Mucosa of descending colon (tissue), 3 donors: ENCODE data around the gene HPRT1. TPM values are rescaled to one million over a fixed set of nuclear protein-coding genes. Genes with fewer than 3 reads are reported as not detected.

ENCODE experiments used
- ATAC-seq: fragments of 200-7000 bp; cut with Tn5 transposase; one replicate; pipeline ENCODE4 v1.9.1; 2020; ENCODE audit warnings: mild to moderate bottlenecking, moderate library complexity
- DNase-seq, 3 donors: peaks; one replicate each; pipeline ENCODE4 v3.0.0-alpha.2; 2020
- H3K36me3 ChIP-seq: fragments of 200-600 bp; one replicate; pipeline ENCODE4 v1.8.0; 2021; ENCODE audit warnings: low read depth, mild to moderate bottlenecking
- H3K4me1 ChIP-seq: fragments of 200-600 bp; one replicate; pipeline ENCODE4 v1.8.0; 2021; ENCODE audit warnings: low read depth, mild to moderate bottlenecking
- H3K4me3 ChIP-seq: fragments of 200-600 bp; one replicate; pipeline ENCODE4 v1.8.0; 2021; ENCODE audit warnings: mild to moderate bottlenecking
- H3K9me3 ChIP-seq: fragments of 200-600 bp; one replicate; pipeline ENCODE4 v1.8.0; 2021; ENCODE audit warnings: mild to moderate bottlenecking
- intact Hi-C, 2 donors: fragments of 100-400 bp; cut with DNase I in 1 of 2; cut with micrococcal nuclease in 1 of 2; formaldehyde crosslinking; loops; one replicate each; pipeline versions ENCODE4 v1.11.0 to v1.11.1; 2022; cut with DNase I, micrococcal nuclease
- total RNA-seq, 3 donors: library from RNA; stranded (reverse); fragmentation: NEBNext Ultra II Directional in 2 of 3; extraction: Animal tissue kit (Norgen Biotek cat#: 25700) in 2 of 3; gene quantifications; one replicate each; pipeline versions ENCODE4 v1.2.1 to v1.2.4, GENCODE V29; 2021 to 2023
- TF ChIP-seq, protein P1 (sequence below): fragments of 200-600 bp; IDR thresholded peaks from one replicate; pipeline ENCODE4 v1.8.0; 2022; ENCODE audit warnings: antibody characterized with exemption, mild to moderate bottlenecking
- donor health status: DM: no; HTN: no; CAD: no; lungs with moderate emphysema.
- donor health status: DM: no; HTN: no; CAD: no.
- donor health status: DM: no; HTN: yes; CAD: no.

The HPRT1 gene
- total RNA-seq, 3 donors from 2014 or later: 15.0 to 25.4 (median 19.6) TPM

DNA sequence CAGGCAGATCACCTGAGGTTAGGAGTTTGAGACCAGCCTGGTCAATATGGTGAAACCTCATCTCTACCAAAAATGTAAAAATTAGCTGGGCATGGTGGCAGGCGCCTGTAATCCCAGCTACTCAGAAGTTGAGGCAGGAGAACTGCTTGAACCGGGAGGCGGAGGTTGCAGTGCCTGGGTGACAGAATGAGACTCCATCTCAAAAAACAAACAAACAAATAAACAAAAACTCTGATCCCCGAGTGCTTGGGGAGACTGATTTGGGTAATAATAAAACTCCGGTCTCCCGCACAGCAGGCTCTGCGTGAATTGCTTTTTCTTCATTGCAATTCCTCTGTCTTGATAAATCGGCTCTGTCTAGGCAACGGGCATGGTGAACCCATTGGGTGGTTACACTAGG is 73.4 kb downstream of the HPRT1 start:
- Histone ChIP-seq H3K9me3 (no peaks in the 10 kb centered on the region), H3K4me3 (no peak overlapping the region), H3K4me1 (no peaks in the 10 kb centered on the region), H3K36me3 (no peaks in the 10 kb centered on the region)
- DNase-seq (no peak), ATAC-seq (no peak)
- intact Hi-C loops: no loop called here
- TF ChIP-seq, protein P1, sequence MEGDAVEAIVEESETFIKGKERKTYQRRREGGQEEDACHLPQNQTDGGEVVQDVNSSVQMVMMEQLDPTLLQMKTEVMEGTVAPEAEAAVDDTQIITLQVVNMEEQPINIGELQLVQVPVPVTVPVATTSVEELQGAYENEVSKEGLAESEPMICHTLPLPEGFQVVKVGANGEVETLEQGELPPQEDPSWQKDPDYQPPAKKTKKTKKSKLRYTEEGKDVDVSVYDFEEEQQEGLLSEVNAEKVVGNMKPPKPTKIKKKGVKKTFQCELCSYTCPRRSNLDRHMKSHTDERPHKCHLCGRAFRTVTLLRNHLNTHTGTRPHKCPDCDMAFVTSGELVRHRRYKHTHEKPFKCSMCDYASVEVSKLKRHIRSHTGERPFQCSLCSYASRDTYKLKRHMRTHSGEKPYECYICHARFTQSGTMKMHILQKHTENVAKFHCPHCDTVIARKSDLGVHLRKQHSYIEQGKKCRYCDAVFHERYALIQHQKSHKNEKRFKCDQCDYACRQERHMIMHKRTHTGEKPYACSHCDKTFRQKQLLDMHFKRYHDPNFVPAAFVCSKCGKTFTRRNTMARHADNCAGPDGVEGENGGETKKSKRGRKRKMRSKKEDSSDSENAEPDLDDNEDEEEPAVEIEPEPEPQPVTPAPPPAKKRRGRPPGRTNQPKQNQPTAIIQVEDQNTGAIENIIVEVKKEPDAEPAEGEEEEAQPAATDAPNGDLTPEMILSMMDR: no peak

DNA sequence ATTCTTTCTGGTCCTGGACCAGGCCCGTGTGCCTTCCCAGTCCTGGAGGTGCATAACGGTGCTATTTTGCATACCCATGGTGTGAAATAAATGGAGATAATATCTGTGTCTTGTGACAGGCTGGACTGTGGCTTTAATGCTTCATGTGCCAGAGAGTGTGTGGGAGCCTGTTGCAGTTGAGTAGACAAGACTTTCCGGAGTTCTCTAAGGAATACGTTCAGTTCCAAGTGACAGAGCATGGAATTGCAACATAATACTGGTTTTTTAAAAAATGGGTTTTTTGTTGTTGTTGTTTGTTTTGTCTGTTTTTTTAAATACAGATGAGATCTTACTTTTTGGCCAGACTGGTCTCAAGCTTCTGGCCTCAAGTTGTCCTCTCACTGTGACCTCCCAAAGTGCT is 74.0 kb downstream of the HPRT1 start:
- no peak for ATAC-seq
- no peaks in the 10 kb centered on the region for H3K4me1 ChIP-seq
- DNase-seq: no peak
- H3K4me3 ChIP-seq: no peak overlapping the region
- no peaks in the 10 kb centered on the region for H3K9me3 ChIP-seq
- intact Hi-C loops: no loop called here
- TF ChIP-seq, protein P1: no peak
- H3K36me3 ChIP-seq: no peaks in the 10 kb centered on the region

DNA sequence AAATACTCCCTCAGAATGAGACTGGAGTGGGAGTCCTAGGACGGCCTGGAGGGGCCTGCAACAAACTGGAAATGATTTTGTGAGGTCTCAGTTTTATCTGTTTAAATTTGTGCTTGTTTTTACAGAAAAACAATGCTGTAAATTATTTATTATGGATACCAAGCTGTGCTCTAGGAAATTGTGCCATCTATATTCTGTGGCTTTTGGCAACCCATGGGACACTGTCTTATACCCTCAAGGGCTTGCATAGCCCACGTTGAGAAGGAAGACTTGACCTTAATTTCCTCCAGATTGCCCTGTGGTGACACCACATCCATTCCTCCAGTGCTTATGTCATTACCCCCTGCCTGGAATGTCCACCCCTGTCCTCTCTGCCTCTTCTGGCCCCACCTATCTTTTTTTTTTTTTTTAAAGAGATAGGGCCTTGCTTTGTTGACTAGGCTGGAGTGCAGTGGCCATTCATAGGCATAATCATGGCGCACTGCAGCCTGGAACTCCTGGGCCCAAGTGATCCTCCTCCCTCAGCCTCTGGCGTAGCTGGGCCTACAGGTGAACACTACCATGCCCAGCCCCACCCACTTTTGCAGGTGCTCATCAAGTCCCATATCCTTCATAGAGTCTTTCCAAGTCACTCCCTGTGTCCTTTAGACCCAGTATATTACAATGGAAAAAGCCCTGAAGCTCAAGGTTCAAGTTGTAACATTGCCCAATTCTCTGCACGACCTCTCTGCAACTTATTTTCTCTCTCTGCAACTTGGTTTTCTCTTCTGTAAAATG is 77.4 kb downstream of the HPRT1 start:
- no peaks in the 10 kb centered on the region for H3K9me3 ChIP-seq
- H3K36me3 ChIP-seq: no peaks in the 10 kb centered on the region
- H3K4me3 ChIP-seq: no peak overlapping the region
- DNase-seq (peak; percentile 63 to 75 (median 74)), ATAC-seq (peak; percentile 96)
- TF ChIP-seq, protein P1: no peak
- no peaks in the 10 kb centered on the region for H3K4me1 ChIP-seq
- intact Hi-C loops: no loop called here

DNA sequence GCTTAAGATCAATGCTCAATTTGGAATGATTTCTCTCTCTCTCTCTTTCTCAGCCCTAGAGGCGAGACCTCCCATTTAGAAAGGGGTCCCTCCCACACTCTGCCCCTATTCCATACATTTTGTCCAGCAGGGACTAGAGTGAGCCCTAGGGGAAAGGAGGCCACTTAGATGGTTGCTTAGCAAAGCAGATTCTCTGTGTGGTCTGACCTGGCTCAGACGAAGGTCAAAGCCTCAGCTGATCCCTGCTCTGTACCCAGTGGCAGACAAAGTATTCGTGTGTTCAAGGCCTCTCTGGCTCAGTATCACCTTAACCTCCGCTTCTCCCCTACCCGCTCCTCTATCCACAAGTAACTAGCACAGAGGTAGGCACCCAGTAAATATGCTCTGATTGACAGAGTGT is 78.4 kb downstream of the HPRT1 start:
- TF ChIP-seq, protein P1: no peak
- no peak for DNase-seq
- H3K9me3 ChIP-seq: no peaks in the 10 kb centered on the region
- H3K4me3 ChIP-seq: no peak overlapping the region
- no peak for ATAC-seq
- intact Hi-C loops: no loop called here
- no peaks in the 10 kb centered on the region for H3K4me1 ChIP-seq
- no peaks in the 10 kb centered on the region for H3K36me3 ChIP-seq

DNA sequence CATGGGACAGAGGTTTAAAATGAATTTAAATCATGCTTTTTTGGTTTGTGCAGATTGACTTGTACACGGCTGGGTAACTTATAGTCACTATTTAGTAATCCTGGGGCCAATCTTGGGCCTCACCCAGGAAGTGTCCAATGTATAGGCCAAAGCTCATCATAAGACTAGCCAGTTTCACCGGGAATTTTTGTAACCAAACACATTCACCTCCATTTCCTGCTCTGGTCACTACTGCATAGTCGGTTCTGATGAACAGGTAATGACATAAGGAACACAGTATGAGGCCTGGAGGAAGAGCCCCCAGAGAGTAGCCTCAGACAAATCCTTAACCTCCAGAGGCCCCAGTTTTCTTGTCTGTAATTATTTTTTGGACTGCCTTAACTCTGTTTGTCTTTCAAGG is 81.9 kb downstream of the HPRT1 start:
- Histone ChIP-seq H3K4me3 (no peak overlapping the region), H3K4me1 (no peaks in the 10 kb centered on the region), H3K36me3 (no peaks in the 10 kb centered on the region), H3K9me3 (no peaks in the 10 kb centered on the region)
- DNase-seq: no peak
- TF ChIP-seq, protein P1: no peak
- intact Hi-C loops: no loop called here
- ATAC-seq: peak; percentile 10
